MG63 (cell line): ENCODE data around the gene CLASP1. TPM values are rescaled to one million over a fixed set of nuclear protein-coding genes. Genes with fewer than 3 reads are reported as not detected.

Source experiments
- DNase-seq: peaks from one replicate; pipeline ENCODE4 v3.0.0-alpha.2; 2020
- H3K27me3 ChIP-seq: fragments of 250-450 bp; sonication (Bioruptor Pico); 2 replicates; pipeline ENCODE4 v1.5.1; 2020; ENCODE audit warnings: mild to moderate bottlenecking, moderate library complexity
- H3K36me3 ChIP-seq: fragments of 250-450 bp; sonication (Bioruptor Pico); 2 replicates; pipeline ENCODE4 v1.5.1; 2020; ENCODE audit warnings: mild to moderate bottlenecking, moderate library complexity
- H3K4me3 ChIP-seq: fragments of 250-450 bp; sonication (Bioruptor Pico); 2 replicates; pipeline ENCODE4 v1.5.1; 2020; ENCODE audit warnings: mild to moderate bottlenecking, moderate library complexity
- H3K9me3 ChIP-seq: fragments of 250-450 bp; sonication (Bioruptor Pico); 2 replicates; pipeline ENCODE4 v1.5.1; 2020; ENCODE audit warnings: mild to moderate bottlenecking, moderate library complexity
- total RNA-seq: library from RNA; depleted of rRNA; stranded (reverse); fragments of >200 nt; shearing (Covaris generic); gene quantifications from 2 replicates; pipeline ENCODE4 v1.2.3, GENCODE V29; 2014; ENCODE audit warnings: low replicate concordance

CLASP1 gene
- total RNA-seq, 1 experiment from 2014 or later: 20.8 TPM

GRCh38 chr2:121419081-121419699 is 230.1 kb downstream of the CLASP1 start:
- no peak for DNase-seq
- H3K9me3 ChIP-seq: no peaks in the 10 kb centered on the region
- no peaks in the 10 kb centered on the region for H3K27me3 ChIP-seq
- no peak overlapping the region for H3K4me3 ChIP-seq
- peaks cover 49% of the 10 kb centered on the region for H3K36me3 ChIP-seq

- DNase-seq: no peak
- no peaks in the 10 kb centered on the region for H3K9me3 ChIP-seq
- peaks cover 47% of the 10 kb centered on the region for H3K36me3 ChIP-seq
- no peak overlapping the region for H3K4me3 ChIP-seq
- no peaks in the 10 kb centered on the region for H3K27me3 ChIP-seq
These were observed 230.7 kb downstream of the CLASP1 start for GRCh38 chr2:121418494-121419058.

GRCh38 chr2:121417826-121418225 is 231.4 kb downstream of the CLASP1 start:
- DNase-seq: no peak
- Histone ChIP-seq H3K27me3 (no peaks in the 10 kb centered on the region), H3K9me3 (no peaks in the 10 kb centered on the region), H3K36me3 (peaks cover 45% of the 10 kb centered on the region), H3K4me3 (no peak overlapping the region)

GRCh38 chr2:121415727-121416126 is 233.5 kb downstream of the CLASP1 start:
- H3K9me3 ChIP-seq: no peaks in the 10 kb centered on the region
- H3K4me3 ChIP-seq: no peak overlapping the region
- H3K27me3 ChIP-seq: no peaks in the 10 kb centered on the region
- DNase-seq: no peak
- peaks cover 26% of the 10 kb centered on the region for H3K36me3 ChIP-seq

GRCh38 chr2:121412349-121412748 is 236.9 kb downstream of the CLASP1 start:
- peaks cover 17% of the 10 kb centered on the region for H3K36me3 ChIP-seq
- H3K9me3 ChIP-seq: no peaks in the 10 kb centered on the region
- DNase-seq: no peak
- no peaks in the 10 kb centered on the region for H3K27me3 ChIP-seq
- no peak overlapping the region for H3K4me3 ChIP-seq

GRCh38 chr2:121409966-121410365 is 239.3 kb downstream of the CLASP1 start:
- DNase-seq: no peak
- Histone ChIP-seq H3K4me3 (no peak overlapping the region), H3K36me3 (peaks cover 27% of the 10 kb centered on the region), H3K27me3 (no peaks in the 10 kb centered on the region), H3K9me3 (no peaks in the 10 kb centered on the region)

GRCh38 chr2:121409388-121409787 is 239.9 kb downstream of the CLASP1 start:
- H3K36me3 ChIP-seq: peaks cover 27% of the 10 kb centered on the region

GRCh38 chr2:121408641-121409040 is 240.6 kb downstream of the CLASP1 start:
- Histone ChIP-seq H3K36me3 (peaks cover 32% of the 10 kb centered on the region), H3K4me3 (no peak overlapping the region), H3K27me3 (no peaks in the 10 kb centered on the region), H3K9me3 (no peaks in the 10 kb centered on the region)
- no peak for DNase-seq

More at GRCh38 chr2:121409388-121409787, 239.9 kb downstream of the CLASP1 start:
- H3K27me3 ChIP-seq: no peaks in the 10 kb centered on the region
- H3K4me3 ChIP-seq: no peak overlapping the region
- no peaks in the 10 kb centered on the region for H3K9me3 ChIP-seq
- DNase-seq: no peak

GRCh38 chr2:121405233-121405632 is 244.0 kb downstream of the CLASP1 start:
- Histone ChIP-seq H3K4me3 (no peak overlapping the region), H3K9me3 (no peaks in the 10 kb centered on the region), H3K27me3 (no peaks in the 10 kb centered on the region), H3K36me3 (peaks cover 61% of the 10 kb centered on the region)
- DNase-seq: no peak

- no peaks in the 10 kb centered on the region for H3K9me3 ChIP-seq
- H3K4me3 ChIP-seq: no peak overlapping the region
- no peak for DNase-seq
- H3K27me3 ChIP-seq: no peaks in the 10 kb centered on the region
- peaks cover 64% of the 10 kb centered on the region for H3K36me3 ChIP-seq
These were observed 249.1 kb downstream of the CLASP1 start for GRCh38 chr2:121400201-121400600.

GRCh38 chr2:121398853-121399252 is 250.4 kb downstream of the CLASP1 start:
- Histone ChIP-seq H3K9me3 (no peaks in the 10 kb centered on the region), H3K36me3 (peaks cover 72% of the 10 kb centered on the region), H3K27me3 (no peaks in the 10 kb centered on the region), H3K4me3 (no peak overlapping the region)
- DNase-seq: no peak

- peaks cover 34% of the 10 kb centered on the region for H3K36me3 ChIP-seq
- H3K4me3 ChIP-seq: no peak overlapping the region
- DNase-seq: no peak
- no peaks in the 10 kb centered on the region for H3K27me3 ChIP-seq
- no peaks in the 10 kb centered on the region for H3K9me3 ChIP-seq
These were observed 259.1 kb downstream of the CLASP1 start for GRCh38 chr2:121390082-121390692.

- Histone ChIP-seq H3K4me3 (no peak overlapping the region), H3K36me3 (peaks cover 32% of the 10 kb centered on the region), H3K27me3 (no peaks in the 10 kb centered on the region), H3K9me3 (no peaks in the 10 kb centered on the region)
- DNase-seq: no peak
These were observed 260.9 kb downstream of the CLASP1 start for GRCh38 chr2:121388371-121388770.

- H3K36me3 ChIP-seq: peaks cover 38% of the 10 kb centered on the region
- H3K9me3 ChIP-seq: no peaks in the 10 kb centered on the region
- no peak overlapping the region for H3K4me3 ChIP-seq
- H3K27me3 ChIP-seq: no peaks in the 10 kb centered on the region
- DNase-seq: no peak
These were observed 261.5 kb downstream of the CLASP1 start for GRCh38 chr2:121387591-121388325.

- no peaks in the 10 kb centered on the region for H3K27me3 ChIP-seq
- no peaks in the 10 kb centered on the region for H3K9me3 ChIP-seq
- H3K36me3 ChIP-seq: peaks cover 45% of the 10 kb centered on the region
- no peak for DNase-seq
- H3K4me3 ChIP-seq: no peak overlapping the region
These were observed 262.6 kb downstream of the CLASP1 start for GRCh38 chr2:121386707-121387106.

GRCh38 chr2:121386102-121386501 is 263.2 kb downstream of the CLASP1 start:
- Histone ChIP-seq H3K36me3 (peaks cover 48% of the 10 kb centered on the region), H3K9me3 (no peaks in the 10 kb centered on the region), H3K27me3 (no peaks in the 10 kb centered on the region), H3K4me3 (no peak overlapping the region)
- no peak for DNase-seq

- Histone ChIP-seq H3K9me3 (no peaks in the 10 kb centered on the region), H3K36me3 (peaks cover 58% of the 10 kb centered on the region), H3K27me3 (no peaks in the 10 kb centered on the region), H3K4me3 (no peak overlapping the region)
- no peak for DNase-seq
These were observed 266.5 kb downstream of the CLASP1 start for GRCh38 chr2:121382744-121383143.
